ENCODE data around the gene KLHL21. TPM values are rescaled to one million over a fixed set of nuclear protein-coding genes. Genes with fewer than 3 reads are reported as not detected.

KLHL21 gene
- total RNA-seq, 2 experiments from 2014 or later: 21.0 to 23.3 TPM

DNA sequence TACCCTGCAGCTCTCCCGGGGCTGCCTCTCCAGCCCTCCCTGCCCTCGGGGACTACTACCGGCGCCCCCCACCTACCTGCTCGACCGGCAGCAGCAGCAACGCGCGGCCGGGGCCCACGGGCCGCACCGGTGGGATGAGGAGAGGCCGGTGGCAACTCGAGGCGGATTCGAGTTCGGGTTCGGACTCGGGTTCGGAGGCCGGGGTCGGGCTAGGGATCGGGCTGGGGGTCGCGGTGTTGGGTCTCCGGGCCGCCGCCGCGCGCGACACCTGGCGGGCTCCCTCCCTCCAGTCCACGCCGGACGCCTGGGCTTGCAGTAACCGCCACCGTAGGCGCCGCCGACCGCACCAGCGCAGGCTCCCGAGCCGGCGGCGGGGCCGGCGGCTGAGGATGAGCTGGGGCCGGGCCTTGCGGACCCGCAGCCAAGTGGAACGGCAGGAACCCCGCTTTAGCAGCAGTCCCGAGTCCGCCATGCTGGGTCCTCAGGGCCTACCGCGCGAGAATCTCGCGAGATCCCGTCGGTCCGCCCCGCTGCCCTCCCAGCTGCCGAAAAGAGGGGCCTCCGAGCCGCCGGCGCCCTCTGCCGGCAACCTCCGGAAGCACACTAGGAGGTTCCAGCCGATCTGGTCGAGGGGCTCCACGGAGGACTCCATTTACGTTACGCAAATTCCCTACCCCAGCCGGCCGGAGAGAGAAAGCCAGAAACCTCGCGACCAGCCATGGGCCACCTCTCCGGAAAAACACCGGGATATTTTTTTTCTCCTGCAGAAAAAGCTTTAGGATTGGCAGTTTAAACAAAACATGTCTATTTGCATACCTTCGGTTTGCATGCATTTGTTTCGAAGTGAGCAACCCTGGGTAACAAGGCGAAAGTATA, 48.4 kb downstream of the KLHL21 start, which contains the start of gene NOL9:
Gene NOL9, minus strand, starts transcription at position 483 of the 876 bp plus-strand sequence. Its CDS starts 11 bp downstream, at position 472.
- intact Hi-C loops (cut with micrococcal nuclease): loop anchor here (1.0 to 5.0 kb wide), 6 partner anchors 25 to 148 kb away; partner anchors contain the start of genes DNAJC11, PHF13 and ZBTB48
- Mint-ChIP-seq H3K27ac (peak within 1 kb of the TSS; percentile 24), H3K9me3 (no peaks in the 10 kb centered on the region), H3K4me3 (peak within 1 kb of the TSS; percentile 80), H3K36me3 (ENCODE audit: low read depth) (peaks cover 5% of the 10 kb centered on the region), H3K27me3 (ENCODE audit: low read depth) (no peaks in the 10 kb centered on the region), H3K4me1 (ENCODE audit: low read depth) (peaks cover 19% of the 10 kb centered on the region)
- peak; percentile 96 for DNase-seq
- CTCF ChIA-PET: interaction anchor here (0.6 to 2.8 kb wide), 11 partner anchors 17 to 72 kb away, joined by 3 to 14 read pairs (median 4); partner anchors contain the start of genes PHF13 and ZBTB48

DNA sequence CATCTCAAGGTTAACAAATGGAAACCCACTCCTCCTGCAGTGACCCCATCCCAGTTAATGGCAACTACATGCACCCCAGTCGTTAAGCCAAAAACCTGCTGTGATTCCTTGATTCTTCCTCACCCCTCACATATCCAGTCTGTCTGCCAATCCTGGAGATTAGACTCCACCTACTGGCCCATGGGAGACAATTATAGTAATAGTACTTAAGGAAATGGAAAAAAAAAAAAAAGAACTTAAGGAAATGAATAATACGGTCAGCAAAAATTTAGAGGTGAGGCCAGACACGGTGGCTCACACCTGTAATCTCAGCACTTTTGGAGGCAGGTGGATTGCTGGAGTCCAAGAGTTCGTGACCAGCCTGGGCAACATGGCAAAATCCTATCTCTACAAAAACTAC, 55.4 kb downstream of the KLHL21 start:
- intact Hi-C loops (cut with micrococcal nuclease): loop anchor here (5.0 kb wide), 1 partner anchor 80 kb away; no protein-coding TSS in a partner anchor
- H3K4me1 Mint-ChIP-seq (ENCODE audit: low read depth): peaks cover 34% of the 10 kb centered on the region
- H3K9me3 Mint-ChIP-seq: no peaks in the 10 kb centered on the region
- H3K4me3 Mint-ChIP-seq: no peak overlapping the region
- CTCF ChIA-PET: interaction anchor here (0.9 to 2.0 kb wide), 2 partner anchors 57 to 99 kb away, joined by 3 to 4 read pairs; no protein-coding TSS in a partner anchor
- no peaks in the 10 kb centered on the region for H3K27me3 Mint-ChIP-seq (ENCODE audit: low read depth)
- peak overlapping the region; percentile 77 for H3K27ac Mint-ChIP-seq
- peaks cover 38% of the 10 kb centered on the region for H3K36me3 Mint-ChIP-seq (ENCODE audit: low read depth)
- DNase-seq: no peak

DNA sequence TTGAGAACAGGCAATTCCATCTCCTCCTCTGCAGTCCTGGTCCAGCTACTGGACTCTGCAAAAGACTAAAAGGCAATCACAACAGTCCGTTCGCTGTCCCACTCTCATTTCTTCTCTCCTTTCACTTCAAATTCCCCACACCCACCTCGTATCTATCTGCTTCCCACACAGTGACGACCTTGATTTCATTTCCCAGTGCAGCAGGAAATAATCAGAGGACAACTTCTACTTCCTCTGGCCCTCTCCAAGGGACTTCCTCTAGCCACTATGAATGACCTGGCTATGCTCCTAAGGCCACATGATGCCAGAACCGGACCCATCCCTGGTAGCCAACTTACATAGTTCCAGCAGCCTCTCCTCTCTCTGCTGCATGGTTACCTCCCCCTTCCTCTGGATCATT, 56.3 kb downstream of the KLHL21 start:
- Mint-ChIP-seq H3K27ac (peak overlapping the region; percentile 77), H3K4me3 (no peak overlapping the region), H3K36me3 (ENCODE audit: low read depth) (peaks cover 42% of the 10 kb centered on the region), H3K9me3 (no peaks in the 10 kb centered on the region), H3K4me1 (ENCODE audit: low read depth) (peaks cover 31% of the 10 kb centered on the region), H3K27me3 (ENCODE audit: low read depth) (no peaks in the 10 kb centered on the region)
- CTCF ChIA-PET: interaction anchor here (2.0 kb wide), 1 partner anchor 56 kb away, joined by 4 read pairs; no protein-coding TSS in a partner anchor
- intact Hi-C loops (cut with micrococcal nuclease): loop anchor here (5.0 kb wide), 1 partner anchor 81 kb away; no protein-coding TSS in a partner anchor
- no peak for DNase-seq

DNA sequence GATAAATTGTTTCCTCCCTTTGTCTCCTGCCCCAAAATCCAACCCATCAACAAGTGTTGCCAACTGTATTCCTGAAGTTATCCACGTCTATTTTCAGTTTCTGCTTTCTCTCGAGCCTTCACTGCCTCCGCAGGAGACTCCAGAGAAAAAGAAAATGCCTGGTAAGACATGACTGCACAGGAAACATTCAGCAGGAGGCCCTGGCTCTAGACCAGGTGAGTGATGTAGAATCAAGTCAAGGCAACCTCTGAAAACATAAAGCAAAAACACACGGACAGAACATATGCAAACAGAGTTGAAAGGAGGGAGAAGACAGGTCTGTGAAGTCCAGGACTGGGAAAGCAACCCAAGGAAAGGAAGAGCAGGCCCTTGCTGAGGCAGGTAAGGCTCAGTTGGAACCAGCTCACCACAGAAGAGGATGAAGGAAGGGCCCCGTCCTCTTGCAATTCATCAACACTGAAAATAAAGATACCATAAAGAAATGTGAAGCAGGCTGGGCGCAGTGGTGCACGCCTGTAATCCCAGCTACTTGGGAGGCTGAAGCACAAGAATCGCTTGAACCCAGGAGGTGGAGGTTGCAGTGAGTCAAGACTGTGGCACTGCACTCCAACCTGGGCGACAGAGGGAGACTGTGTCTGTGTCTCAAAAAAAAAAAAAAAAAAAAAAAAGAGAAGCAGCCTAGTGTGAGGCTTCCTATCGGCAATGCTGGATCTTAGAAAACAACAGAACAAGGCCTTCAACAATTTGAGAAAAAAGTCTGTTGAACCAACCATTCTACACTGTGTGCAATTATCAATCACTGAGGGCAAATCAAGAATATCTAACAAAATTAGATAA, 57.2 kb downstream of the KLHL21 start:
- peaks cover 42% of the 10 kb centered on the region for H3K36me3 Mint-ChIP-seq (ENCODE audit: low read depth)
- H3K4me1 Mint-ChIP-seq (ENCODE audit: low read depth): peaks cover 31% of the 10 kb centered on the region
- CTCF ChIA-PET: interaction anchor here (0.7 kb wide), 1 partner anchor 96 kb away, joined by 3 read pairs; no protein-coding TSS in a partner anchor
- H3K9me3 Mint-ChIP-seq: no peaks in the 10 kb centered on the region
- intact Hi-C loops (cut with micrococcal nuclease): loop anchor here (5.0 kb wide), 1 partner anchor 82 kb away; no protein-coding TSS in a partner anchor
- H3K27me3 Mint-ChIP-seq (ENCODE audit: low read depth): no peaks in the 10 kb centered on the region
- H3K4me3 Mint-ChIP-seq: no peak overlapping the region
- H3K27ac Mint-ChIP-seq: peak overlapping the region; percentile 77
- peak; percentile 43 for DNase-seq

DNA sequence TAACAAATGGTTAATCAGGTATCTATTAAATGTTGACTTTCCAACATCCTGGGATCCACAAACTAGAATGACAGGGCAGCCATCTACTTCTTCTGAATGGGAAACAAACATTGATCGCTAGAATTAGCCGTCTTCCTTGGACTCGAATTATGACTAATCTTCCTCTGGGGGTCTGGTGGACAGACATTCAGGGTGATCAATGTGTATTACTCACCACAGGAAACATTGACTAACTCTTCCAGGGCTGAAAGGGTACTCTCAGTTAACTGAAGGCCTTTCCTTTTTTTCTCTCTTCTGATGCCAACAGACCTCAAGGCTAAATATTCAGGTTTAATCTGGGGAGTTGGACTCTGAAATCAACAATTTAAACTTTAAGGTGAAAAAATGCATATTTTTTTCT, 57.8 kb downstream of the KLHL21 start:
- Mint-ChIP-seq H3K4me1 (ENCODE audit: low read depth) (peaks cover 31% of the 10 kb centered on the region), H3K4me3 (no peak overlapping the region), H3K9me3 (no peaks in the 10 kb centered on the region), H3K36me3 (ENCODE audit: low read depth) (peaks cover 40% of the 10 kb centered on the region), H3K27ac (peak overlapping the region; percentile 77), H3K27me3 (ENCODE audit: low read depth) (no peaks in the 10 kb centered on the region)
- CTCF ChIA-PET: no interaction called here
- intact Hi-C loops (cut with micrococcal nuclease): loop anchor here (5.0 kb wide), 1 partner anchor 82 kb away; no protein-coding TSS in a partner anchor
- no peak for DNase-seq

Other genes starting within 250 kb of the KLHL21 start
- 10 to 100 TPM; 74.2 to 77.6 TPM for gene ACOT7, start 209.1 kb downstream of the KLHL21 start, total RNA-seq
- gene HES2, start 182.9 kb downstream of the KLHL21 start, total RNA-seq: under 1 TPM; 0.14 to 0.74 TPM
- under 1 TPM; 0.50 to 0.79 TPM for gene ESPN, start 178.1 kb downstream of the KLHL21 start, total RNA-seq
- 10 to 100 TPM; 82.4 to 87.0 TPM for gene TNFRSF25, start 136.7 kb downstream of the KLHL21 start, total RNA-seq
- 1 to 10 TPM; 1.7 to 1.8 TPM for gene PLEKHG5, start 111.2 kb downstream of the KLHL21 start, total RNA-seq
- 10 to 100 TPM; 24.6 to 29.6 TPM for gene NOL9, start 48.4 kb downstream of the KLHL21 start, total RNA-seq
- not detected for gene TAS1R1, start 47.6 kb downstream of the KLHL21 start, total RNA-seq
- gene ZBTB48, start 22.9 kb downstream of the KLHL21 start, total RNA-seq: 10 to 100 TPM; 15.0 to 18.3 TPM
- 10 to 100 TPM; 10.8 to 11.3 TPM for gene PHF13, start 10.9 kb upstream of the KLHL21 start, total RNA-seq
- 10 to 100 TPM; 27.3 to 30.9 TPM for gene THAP3, start 22.0 kb upstream of the KLHL21 start, total RNA-seq
- gene DNAJC11, start 98.9 kb upstream of the KLHL21 start, total RNA-seq: 10 to 100 TPM; 31.6 to 32.5 TPM
- 10 to 100 TPM; 61.5 to 70.9 TPM for gene CAMTA1, start 182.6 kb upstream of the KLHL21 start, total RNA-seq

Data from activated naive CD4-positive, alpha-beta T cell treated with anti-CD3 and anti-CD28 coated beads for 36 hours (primary cell).